ENCODE measurements around the gene SRRM3. TPM values are rescaled to one million over a fixed set of nuclear protein-coding genes. Genes with fewer than 3 reads are reported as not detected.
"Not testable (repeated sequence)": the region's sequence is repeated elsewhere in the genome, so short reads cannot be mapped to it uniquely, and the experiment has no call there.

The SRRM3 gene
- total RNA-seq, 4 donors from 2014 or later = 8.0 to 22.4 (median 10.8) TPM

DNA sequence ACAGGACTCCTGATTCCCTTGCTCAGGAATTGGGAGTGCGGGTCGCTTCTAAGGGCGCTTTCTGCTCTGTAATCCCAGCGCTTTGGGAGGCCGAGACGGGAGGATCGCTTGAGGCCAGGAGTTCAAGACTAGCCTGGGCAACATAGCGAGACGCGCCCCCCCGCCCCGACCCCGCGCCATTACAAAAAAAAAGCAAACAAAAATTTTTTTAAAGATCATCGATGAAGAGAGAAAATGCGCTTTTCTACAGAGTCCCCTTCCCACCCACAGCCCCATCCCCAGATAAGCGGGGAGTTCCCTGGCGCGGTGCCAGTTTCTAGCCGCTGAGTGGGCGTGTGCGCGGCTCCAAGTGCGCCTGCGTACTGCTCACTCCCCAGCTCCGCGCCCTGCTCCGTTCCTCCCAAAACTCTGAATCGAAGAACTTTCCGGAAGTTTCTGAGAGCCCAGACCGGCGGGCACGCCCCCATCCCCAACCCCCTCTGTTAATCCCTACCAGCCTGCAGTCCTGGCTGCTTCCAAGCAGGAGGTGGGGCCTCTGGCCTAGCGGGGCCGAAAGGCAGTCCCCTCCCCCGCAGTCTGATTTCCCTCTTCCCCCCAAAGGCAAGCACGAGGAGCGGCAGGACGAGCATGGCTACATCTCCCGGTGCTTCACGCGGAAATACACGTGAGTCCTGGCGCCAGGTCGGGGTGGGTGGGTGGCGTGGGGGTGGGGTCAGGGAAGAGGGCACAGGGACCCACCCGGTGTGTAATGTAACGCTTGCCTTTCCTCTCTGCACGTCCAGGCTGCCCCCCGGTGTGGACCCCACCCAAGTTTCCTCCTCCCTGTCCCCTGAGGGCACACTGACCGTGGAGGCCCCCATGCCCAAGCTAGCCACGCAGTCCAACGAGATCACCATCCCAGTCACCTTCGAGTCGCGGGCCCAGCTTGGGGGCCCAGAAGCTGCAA lies 101.8 kb downstream of the SRRM3 start:
- WGBS, 2 donors = 0 to 5% methylated on average over 17 to 23 of the region's 56 CpGs
- Histone ChIP-seq H3K27ac (peak overlapping the region; percentile 97 to 99 (median 98)), H3K4me3 (peak overlapping the region; percentile 79 to 92 (median 88)), H3K27me3 (no peaks in the 10 kb centered on the region), H3K36me3 (peaks cover 0 to 18% (median 12%) of the 10 kb centered on the region in 3 donors), H3K9me3 (no peaks in the 10 kb centered on the region), H3K4me1 (peaks cover 29 to 88% (median 51%) of the 10 kb centered on the region in 3 donors)
- TF ChIP-seq POLR2A (IDR thresholded peaks at IDR 0.05) = peak in 3 of 4 donors; percentile 25 to 59 (median 31)
- TF ChIP-seq, protein P1, sequence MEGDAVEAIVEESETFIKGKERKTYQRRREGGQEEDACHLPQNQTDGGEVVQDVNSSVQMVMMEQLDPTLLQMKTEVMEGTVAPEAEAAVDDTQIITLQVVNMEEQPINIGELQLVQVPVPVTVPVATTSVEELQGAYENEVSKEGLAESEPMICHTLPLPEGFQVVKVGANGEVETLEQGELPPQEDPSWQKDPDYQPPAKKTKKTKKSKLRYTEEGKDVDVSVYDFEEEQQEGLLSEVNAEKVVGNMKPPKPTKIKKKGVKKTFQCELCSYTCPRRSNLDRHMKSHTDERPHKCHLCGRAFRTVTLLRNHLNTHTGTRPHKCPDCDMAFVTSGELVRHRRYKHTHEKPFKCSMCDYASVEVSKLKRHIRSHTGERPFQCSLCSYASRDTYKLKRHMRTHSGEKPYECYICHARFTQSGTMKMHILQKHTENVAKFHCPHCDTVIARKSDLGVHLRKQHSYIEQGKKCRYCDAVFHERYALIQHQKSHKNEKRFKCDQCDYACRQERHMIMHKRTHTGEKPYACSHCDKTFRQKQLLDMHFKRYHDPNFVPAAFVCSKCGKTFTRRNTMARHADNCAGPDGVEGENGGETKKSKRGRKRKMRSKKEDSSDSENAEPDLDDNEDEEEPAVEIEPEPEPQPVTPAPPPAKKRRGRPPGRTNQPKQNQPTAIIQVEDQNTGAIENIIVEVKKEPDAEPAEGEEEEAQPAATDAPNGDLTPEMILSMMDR (IDR thresholded peaks at IDR 0.05) = no peak
- no peak for DNase-seq
- intact Hi-C loops (cut with DNase I) = loop anchor here (10.0 kb wide), 1 partner anchor 51 kb away; the partner anchor contains the start of gene YWHAG

DNA sequence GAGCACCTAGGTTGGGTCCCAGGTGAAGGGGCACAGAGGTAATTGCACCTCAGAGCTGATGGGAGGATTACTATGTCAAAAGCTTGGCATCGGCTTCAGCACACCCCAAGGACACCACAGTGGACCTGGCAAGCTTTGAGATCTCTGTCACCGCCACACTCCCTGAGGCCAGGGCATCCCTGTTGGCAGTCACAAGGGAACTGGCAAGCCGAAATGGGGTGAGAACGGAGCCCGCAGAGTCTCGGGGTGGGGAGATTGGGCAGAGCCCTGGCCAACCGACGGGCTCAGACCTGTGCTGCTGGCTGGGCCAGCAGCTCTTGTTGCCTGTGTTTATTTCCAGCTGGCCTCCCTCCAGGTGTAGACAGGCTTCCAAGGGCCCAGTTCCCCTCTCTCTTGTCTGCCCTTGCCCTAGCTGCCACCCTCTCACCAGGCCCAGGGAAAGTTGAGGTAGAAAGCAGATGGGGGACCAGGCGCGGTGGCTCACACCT lies 103.2 kb downstream of the SRRM3 start:
- WGBS, 2 donors = 49 to 55% methylated on average over 3 to 6 of the region's 10 CpGs
- Histone ChIP-seq H3K27me3 (no peaks in the 10 kb centered on the region), H3K4me3 (peak overlapping the region; percentile 79 to 92 (median 88)), H3K27ac (peak overlapping the region; percentile 97 to 99 (median 98)), H3K36me3 (peaks cover 0 to 18% (median 12%) of the 10 kb centered on the region in 3 donors), H3K9me3 (no peaks in the 10 kb centered on the region), H3K4me1 (peaks cover 26 to 87% (median 50%) of the 10 kb centered on the region in 3 donors)
- no peak for DNase-seq
- intact Hi-C loops (cut with DNase I) = loop anchor here (10.0 kb wide), 1 partner anchor 50 kb away; the partner anchor contains the start of gene YWHAG
- TF ChIP-seq, protein P1 (IDR thresholded peaks at IDR 0.05) = no peak
- TF ChIP-seq POLR2A (IDR thresholded peaks at IDR 0.05) = peak in 2 of 4 donors; percentile 29 to 39

DNA sequence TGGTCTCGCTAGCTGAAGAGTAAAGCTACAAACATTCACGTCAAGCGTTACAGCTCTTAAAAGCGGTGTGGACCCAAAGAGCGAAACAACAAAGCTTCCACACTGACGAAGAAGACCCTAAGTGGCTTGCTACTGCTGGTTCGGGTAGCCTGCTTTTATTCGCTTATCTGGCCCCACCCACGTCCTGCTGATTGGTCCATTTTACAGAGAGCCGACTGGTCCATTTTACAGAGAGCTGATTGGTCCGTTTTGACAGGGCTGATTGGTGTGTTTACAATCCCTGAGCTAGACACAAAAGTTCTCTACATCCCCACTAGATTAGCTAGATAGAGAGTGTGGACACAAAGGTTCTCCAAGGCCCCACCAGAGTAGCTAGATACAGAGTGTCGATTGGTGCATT lies 107.2 kb downstream of the SRRM3 start:
- not testable (repeated sequence) for DNase-seq, H3K4me3 ChIP-seq, H3K9me3 ChIP-seq, H3K36me3 ChIP-seq, H3K27me3 ChIP-seq
- intact Hi-C loops (cut with DNase I) = loop anchor here (10.0 kb wide), 1 partner anchor 46 kb away; the partner anchor contains the start of gene YWHAG
- WGBS, 2 donors = 91 to 93% methylated on average over 11 to 12 of the region's 12 CpGs
- H3K27ac ChIP-seq = peak overlapping the region in 3 of 4 donors; percentile 86 to 98 (median 98)
- peaks cover 27 to 85% (median 56%) of the 10 kb centered on the region in 3 donors for H3K4me1 ChIP-seq

DNA sequence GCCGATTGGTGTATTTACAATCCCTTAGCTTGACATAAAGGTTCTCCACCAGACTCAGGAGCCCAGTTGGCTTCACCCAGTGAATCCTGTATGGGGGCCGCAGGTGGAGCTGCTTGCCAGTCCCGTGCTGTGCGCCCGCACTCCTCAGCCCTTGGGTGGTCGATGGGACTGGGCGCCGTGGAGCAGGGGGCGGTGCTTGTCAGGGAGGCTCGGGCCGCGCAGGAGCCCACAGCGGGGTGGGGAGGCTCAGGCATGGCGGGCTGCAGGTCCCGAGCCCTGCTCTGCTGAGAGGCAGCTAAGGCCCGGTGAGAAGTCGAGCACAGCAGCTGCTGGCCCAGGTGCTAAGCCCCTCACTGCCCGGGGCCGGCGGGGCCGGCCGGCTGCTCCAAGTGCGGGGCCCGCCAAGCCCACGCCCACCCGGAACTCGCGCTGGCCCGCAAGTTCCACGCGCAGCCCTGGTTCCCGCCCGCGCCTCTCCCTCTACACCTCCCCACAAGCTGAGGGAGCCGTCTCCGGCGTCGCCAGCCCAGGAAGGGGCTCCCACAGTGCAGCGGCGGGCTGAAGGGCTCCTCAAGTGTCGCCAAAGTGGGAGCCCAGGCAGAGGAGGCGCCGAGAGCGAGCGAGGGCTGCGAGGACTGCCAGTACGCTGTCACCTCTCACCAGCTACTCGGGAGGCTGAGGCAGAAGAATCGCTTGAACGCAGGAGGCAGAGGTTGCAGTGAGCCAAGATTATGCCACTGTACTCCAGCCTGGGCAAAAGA lies 107.8 kb downstream of the SRRM3 start:
- not testable (repeated sequence) for H3K27me3 ChIP-seq, H3K9me3 ChIP-seq, H3K36me3 ChIP-seq, DNase-seq
- 70% methylated on average over 4 to 7 of the region's 50 CpGs for WGBS, 2 donors
- peak overlapping the region in 3 of 4 donors; percentile 86 to 98 (median 98) for H3K27ac ChIP-seq
- peaks cover 30 to 85% (median 54%) of the 10 kb centered on the region in 3 donors for H3K4me1 ChIP-seq
- peak overlapping the region in 2 of 4 donors; percentile 36 to 37 for H3K4me3 ChIP-seq
- intact Hi-C loops (cut with DNase I) = loop anchor here (10.0 kb wide), 1 partner anchor 45 kb away; the partner anchor contains the start of gene YWHAG

DNA sequence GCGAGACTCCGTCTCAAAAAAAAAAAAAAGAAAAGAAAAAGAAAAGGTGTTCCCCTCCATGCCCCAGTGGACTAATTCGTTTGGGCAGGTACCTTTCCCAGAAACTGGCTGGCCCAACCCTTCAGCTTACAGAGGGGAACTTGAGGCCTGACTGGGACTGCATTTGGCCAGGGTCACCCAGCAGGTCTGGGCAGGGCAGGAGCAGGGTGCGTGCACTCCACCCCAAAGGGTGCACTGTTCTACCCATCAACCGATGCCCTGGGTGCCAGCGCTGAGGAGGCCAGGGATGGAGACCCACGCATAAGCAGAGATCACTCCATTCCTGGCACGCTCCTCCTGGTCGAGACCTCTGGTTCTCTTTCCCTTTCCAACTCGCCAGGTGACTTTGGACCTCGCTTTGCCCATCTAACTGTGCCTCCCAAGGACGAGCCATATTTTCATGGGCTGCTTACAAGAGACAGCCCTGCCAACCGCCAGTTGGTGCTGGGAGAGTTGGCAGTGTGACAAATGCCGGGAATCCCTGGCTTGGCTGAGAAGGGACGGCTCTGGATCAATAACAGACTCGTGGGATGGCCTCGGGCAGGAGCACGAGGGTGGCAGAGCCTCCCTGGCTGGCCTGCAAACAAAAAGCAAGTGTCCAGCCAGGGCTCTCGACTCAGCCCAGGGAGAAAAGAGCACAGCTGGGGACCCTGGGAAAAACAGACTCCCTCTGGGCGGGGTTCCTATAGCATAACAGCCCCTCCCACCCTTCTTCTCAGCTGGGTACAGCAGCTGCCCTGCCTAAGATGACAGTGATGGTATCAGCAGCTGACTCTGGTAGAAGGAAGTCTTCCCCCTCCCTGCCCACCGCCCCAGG lies 108.6 kb downstream of the SRRM3 start:
- Histone ChIP-seq H3K27me3 (no peaks in the 10 kb centered on the region), H3K36me3 (no peaks in the 10 kb centered on the region), H3K4me1 (peaks cover 23 to 78% (median 47%) of the 10 kb centered on the region in 3 donors), H3K9me3 (no peaks in the 10 kb centered on the region), H3K4me3 (peak overlapping the region in 3 of 4 donors; percentile 36 to 38 (median 37)), H3K27ac (peak overlapping the region; percentile 86 to 98 (median 94))
- no peak for TF ChIP-seq POLR2A (IDR thresholded peaks at IDR 0.05)
- TF ChIP-seq, protein P1 (IDR thresholded peaks at IDR 0.05) = peak in 1 of 6 experiments; percentile 5
- no peak for DNase-seq
- 27 to 55% methylated on average over 10 to 11 of the region's 21 CpGs for WGBS, 2 donors
- intact Hi-C loops (cut with DNase I) = no loop called here

DNA sequence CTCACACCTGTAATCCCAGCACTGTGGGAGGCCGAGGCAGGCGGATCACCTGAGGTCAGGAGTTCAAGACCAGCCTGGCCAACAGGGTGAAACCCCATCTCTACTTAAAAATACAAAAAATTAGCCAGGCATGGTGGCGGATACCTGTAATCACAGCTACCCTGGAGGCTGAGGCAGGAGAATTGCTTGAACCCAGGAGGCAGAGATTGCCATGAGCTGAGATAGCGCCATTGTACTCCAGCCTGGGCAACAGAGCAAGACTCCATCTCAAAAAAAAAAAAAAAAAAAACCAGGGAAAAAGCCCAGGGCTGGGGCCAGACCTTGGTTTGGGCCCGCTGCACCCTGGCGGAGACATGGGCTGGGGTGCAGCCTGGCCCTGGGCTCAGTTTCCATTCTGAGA lies 110.1 kb downstream of the SRRM3 start:
- H3K36me3 ChIP-seq; H3K27me3 ChIP-seq; DNase-seq; intact Hi-C loops (cut with DNase I); H3K9me3 ChIP-seq; H3K4me3 ChIP-seq: not testable (repeated sequence)
- 88 to 89% methylated on average over 4 to 6 of the region's 6 CpGs for WGBS, 2 donors
- peaks cover 12 to 63% (median 33%) of the 10 kb centered on the region in 3 donors for H3K4me1 ChIP-seq
- H3K27ac ChIP-seq = peak overlapping the region in 1 of 4 donors; percentile 98

All from esophagus squamous epithelium (tissue), 5 donors.